Measurements from ENCODE around the gene MCTP2.

DNA sequence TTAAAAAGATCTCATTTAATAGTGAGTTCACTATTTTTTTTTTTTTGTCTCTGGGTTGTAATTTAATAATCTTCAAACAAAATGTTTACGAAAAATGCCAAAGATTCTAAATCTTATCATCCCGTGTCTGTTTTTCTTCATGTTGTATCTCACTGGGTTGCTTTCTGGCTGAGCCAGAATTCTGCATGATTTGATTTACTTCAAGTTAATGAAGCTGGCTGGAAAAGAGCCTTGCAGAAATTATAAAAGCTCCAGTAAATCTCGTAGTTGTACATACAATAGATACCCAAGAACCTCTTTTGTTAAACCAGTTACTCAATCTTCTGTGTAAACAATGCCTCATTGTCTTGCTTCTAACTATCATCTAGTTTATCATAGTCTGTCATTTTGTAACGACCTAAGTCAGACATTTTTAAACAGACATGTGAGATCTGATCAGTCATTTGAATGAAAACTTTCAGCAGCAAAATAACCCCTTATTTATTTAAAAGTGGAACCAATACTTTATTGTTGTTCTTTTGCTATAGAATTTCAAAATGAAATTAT lies 249.0 kb downstream of the MCTP2 start:
- TF ChIP-seq, protein P1, sequence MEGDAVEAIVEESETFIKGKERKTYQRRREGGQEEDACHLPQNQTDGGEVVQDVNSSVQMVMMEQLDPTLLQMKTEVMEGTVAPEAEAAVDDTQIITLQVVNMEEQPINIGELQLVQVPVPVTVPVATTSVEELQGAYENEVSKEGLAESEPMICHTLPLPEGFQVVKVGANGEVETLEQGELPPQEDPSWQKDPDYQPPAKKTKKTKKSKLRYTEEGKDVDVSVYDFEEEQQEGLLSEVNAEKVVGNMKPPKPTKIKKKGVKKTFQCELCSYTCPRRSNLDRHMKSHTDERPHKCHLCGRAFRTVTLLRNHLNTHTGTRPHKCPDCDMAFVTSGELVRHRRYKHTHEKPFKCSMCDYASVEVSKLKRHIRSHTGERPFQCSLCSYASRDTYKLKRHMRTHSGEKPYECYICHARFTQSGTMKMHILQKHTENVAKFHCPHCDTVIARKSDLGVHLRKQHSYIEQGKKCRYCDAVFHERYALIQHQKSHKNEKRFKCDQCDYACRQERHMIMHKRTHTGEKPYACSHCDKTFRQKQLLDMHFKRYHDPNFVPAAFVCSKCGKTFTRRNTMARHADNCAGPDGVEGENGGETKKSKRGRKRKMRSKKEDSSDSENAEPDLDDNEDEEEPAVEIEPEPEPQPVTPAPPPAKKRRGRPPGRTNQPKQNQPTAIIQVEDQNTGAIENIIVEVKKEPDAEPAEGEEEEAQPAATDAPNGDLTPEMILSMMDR (IDR thresholded peaks at IDR 0.05), result no peak
- TF ChIP-seq POLR2A (IDR thresholded peaks at IDR 0.05) (no peak), EP300 (IDR thresholded peaks at IDR 0.05) (no peak)
